NT2/D1 (cell line): ENCODE data around the gene MT1M.
"Not testable (repeated sequence)": the region's sequence is repeated elsewhere in the genome, so short reads cannot be mapped to it uniquely, and the experiment has no call there.

ENCODE experiments used
- DNase-seq: peaks from one replicate; pipeline ENCODE4 v3.0.0-alpha.2; 2011; ENCODE audit warnings: low read depth, low spot score
- H3K27me3 ChIP-seq: 2 replicates; pipeline ENCODE4 v1.6.0; 2011; ENCODE audit warnings: mild to moderate bottlenecking; ENCODE audit not compliant: insufficient read length, insufficient read depth
- H3K36me3 ChIP-seq: 2 replicates; pipeline ENCODE4 v1.6.1; 2011; ENCODE audit warnings: mild to moderate bottlenecking, low read length, mixed read lengths; ENCODE audit not compliant: insufficient read depth, insufficient read length
- H3K4me1 ChIP-seq: 2 replicates; pipeline ENCODE4 v1.5.1; 2011; ENCODE audit not compliant: insufficient read depth, insufficient read length
- H3K4me3 ChIP-seq: 2 replicates; pipeline ENCODE4 v1.5.1; 2011; ENCODE audit warnings: low read depth; ENCODE audit not compliant: insufficient read length
- H3K9ac ChIP-seq: 2 replicates; pipeline ENCODE4 v1.6.0; 2011; ENCODE audit warnings: low read depth; ENCODE audit not compliant: insufficient read length
- H3K9me3 ChIP-seq: 2 replicates; pipeline ENCODE4 v1.5.1; 2011; ENCODE audit warnings: mild to moderate bottlenecking, low read length; ENCODE audit not compliant: insufficient read depth
- SUZ12 ChIP-seq: IDR thresholded peaks from 2 replicates; pipeline ENCODE4 v1.6.1; 2011; ENCODE audit not compliant: insufficient read length, insufficient read depth; ENCODE audit errors: extremely low read depth
- YY1 ChIP-seq: IDR thresholded peaks from 2 replicates; pipeline ENCODE4 v1.6.1; 2011; ENCODE audit not compliant: insufficient read length, insufficient read depth
- ZNF274 ChIP-seq: IDR thresholded peaks from 2 replicates; pipeline ENCODE4 v1.6.1; 2011; ENCODE audit warnings: mild to moderate bottlenecking, low read depth, low read length

Gene MT1M

GRCh38 chr16:56669005-56669839, 36.8 kb downstream of the MT1M start, which contains the start of gene MT1H:
Gene MT1H (plus strand): TSS chr16:56669814. CDS start chr16:56669885, 71 bp downstream.
- TF ChIP-seq YY1: no peak
- TF ChIP-seq SUZ12: no peak
- TF ChIP-seq ZNF274: no peak
- H3K27me3 ChIP-seq: peaks cover 7% of the 10 kb centered on the region
- no peak within 1 kb of the TSS for H3K9ac ChIP-seq
- H3K36me3 ChIP-seq: no peaks in the 10 kb centered on the region
- no peaks in the 10 kb centered on the region for H3K4me1 ChIP-seq
- DNase-seq: no peak
- H3K9me3 ChIP-seq: no peaks in the 10 kb centered on the region
- no peak within 1 kb of the TSS for H3K4me3 ChIP-seq

GRCh38 chr16:56669840-56670619, 37.6 kb downstream of the MT1M start:
- Histone ChIP-seq H3K4me1 (no peaks in the 10 kb centered on the region), H3K27me3 (peaks cover 7% of the 10 kb centered on the region), H3K9ac (no peak overlapping the region), H3K36me3 (no peaks in the 10 kb centered on the region), H3K4me3 (no peak overlapping the region), H3K9me3 (no peaks in the 10 kb centered on the region)
- no peak for DNase-seq
- no peak for TF ChIP-seq YY1
- no peak for TF ChIP-seq SUZ12
- no peak for TF ChIP-seq ZNF274

- DNase-seq: no peak
- Histone ChIP-seq H3K36me3 (no peaks in the 10 kb centered on the region), H3K9me3 (no peaks in the 10 kb centered on the region), H3K4me1 (no peaks in the 10 kb centered on the region), H3K4me3 (no peak overlapping the region), H3K27me3 (peaks cover 7% of the 10 kb centered on the region), H3K9ac (no peak overlapping the region)
- no peak for TF ChIP-seq YY1
- TF ChIP-seq SUZ12: no peak
- no peak for TF ChIP-seq ZNF274
Measured at GRCh38 chr16:56670620-56670934, 38.1 kb downstream of the MT1M start.

- not testable (repeated sequence) for H3K9ac ChIP-seq, H3K36me3 ChIP-seq, DNase-seq, H3K4me1 ChIP-seq, H3K27me3 ChIP-seq, H3K4me3 ChIP-seq, H3K9me3 ChIP-seq
Measured at GRCh38 chr16:56671691-56672090, 39.2 kb downstream of the MT1M start.

GRCh38 chr16:56672171-56672570, 39.7 kb downstream of the MT1M start:
- H3K9ac ChIP-seq, H3K9me3 ChIP-seq, H3K36me3 ChIP-seq, DNase-seq, H3K4me3 ChIP-seq, H3K4me1 ChIP-seq, H3K27me3 ChIP-seq: not testable (repeated sequence)

- no peaks in the 10 kb centered on the region for H3K36me3 ChIP-seq
- H3K4me3 ChIP-seq: no peak overlapping the region
- no peak overlapping the region for H3K9ac ChIP-seq
- H3K9me3 ChIP-seq: no peaks in the 10 kb centered on the region
- peaks cover 7% of the 10 kb centered on the region for H3K27me3 ChIP-seq
- no peak for DNase-seq
- H3K4me1 ChIP-seq: peaks cover 6% of the 10 kb centered on the region
- TF ChIP-seq ZNF274: no peak
- no peak for TF ChIP-seq YY1
- no peak for TF ChIP-seq SUZ12
Measured at GRCh38 chr16:56672761-56673536, 40.5 kb downstream of the MT1M start.

GRCh38 chr16:56673921-56674320, 41.5 kb downstream of the MT1M start:
- Histone ChIP-seq H3K36me3 (no peaks in the 10 kb centered on the region), H3K4me3 (no peak overlapping the region), H3K9ac (no peak overlapping the region), H3K27me3 (peaks cover 7% of the 10 kb centered on the region), H3K9me3 (no peaks in the 10 kb centered on the region), H3K4me1 (peaks cover 6% of the 10 kb centered on the region)
- TF ChIP-seq YY1 (no peak), ZNF274 (no peak), SUZ12 (no peak)
- no peak for DNase-seq

- H3K9me3 ChIP-seq, H3K4me1 ChIP-seq, H3K9ac ChIP-seq, DNase-seq, H3K27me3 ChIP-seq, H3K36me3 ChIP-seq, H3K4me3 ChIP-seq: not testable (repeated sequence)
Measured at GRCh38 chr16:56674570-56674969, 42.1 kb downstream of the MT1M start.
